SHP77 treated with DMSO at 0.1 percent for 48 hours (cell line): ENCODE measurements around the gene ZFP69B.
"Not testable (repeated sequence)": the region's sequence is repeated elsewhere in the genome, so short reads cannot be mapped to it uniquely, and the experiment has no call there.

Experiments
- DNase-seq: peaks from one replicate; lab custom pipeline; 2025; lab: John Stamatoyannopoulos, UW

Gene ZFP69B

DNA sequence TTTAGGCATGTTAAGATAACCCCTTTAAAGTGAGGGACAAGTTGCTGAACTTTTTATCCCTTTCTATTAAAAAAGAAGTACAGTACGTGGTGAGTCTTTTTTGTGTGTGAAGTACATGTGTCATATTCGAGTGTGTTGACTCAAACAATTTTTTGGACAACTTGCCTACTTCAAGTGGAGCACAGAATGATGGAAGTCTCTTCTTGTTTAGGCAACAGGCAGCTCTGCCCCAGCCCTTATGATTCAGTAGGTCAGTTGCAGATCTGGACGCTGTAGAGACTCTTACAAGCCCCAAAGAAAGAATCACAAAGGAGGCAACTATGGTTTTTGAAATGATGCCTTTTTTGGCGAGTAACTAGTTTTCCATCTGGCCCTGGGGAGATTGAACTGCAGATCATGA is 14.4 kb upstream of the ZFP69B start:
- DNase-seq = no peak

DNA sequence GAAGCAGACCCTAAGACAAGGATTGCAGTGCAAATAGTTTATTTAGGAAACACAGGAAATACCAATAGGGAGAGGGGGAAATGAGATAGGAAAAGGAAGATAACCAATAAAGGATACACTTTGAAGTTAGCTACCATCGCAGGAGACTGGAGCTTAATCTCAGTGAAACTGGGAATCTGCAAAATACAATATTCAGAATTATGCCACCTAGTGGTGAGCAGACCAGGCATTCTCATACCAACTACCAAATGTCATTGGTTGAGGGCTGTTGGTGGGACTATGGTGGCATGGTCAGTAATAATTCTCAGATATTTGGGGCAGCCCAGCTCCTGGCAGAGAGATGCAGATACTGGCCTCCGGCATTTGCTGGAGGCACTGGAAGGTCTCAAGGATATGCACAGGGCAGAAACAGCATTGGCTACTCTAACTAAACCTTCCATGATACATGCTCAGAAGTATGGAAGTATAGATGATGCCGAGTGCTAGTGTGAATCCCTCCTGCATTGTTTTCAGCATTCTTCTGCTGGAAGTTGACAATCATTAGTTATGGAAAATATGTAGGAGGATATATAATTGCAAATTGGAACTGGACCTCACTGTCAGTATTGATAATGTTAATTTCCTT is 11.8 kb upstream of the ZFP69B start:
- DNase-seq = peak; percentile 6

DNA sequence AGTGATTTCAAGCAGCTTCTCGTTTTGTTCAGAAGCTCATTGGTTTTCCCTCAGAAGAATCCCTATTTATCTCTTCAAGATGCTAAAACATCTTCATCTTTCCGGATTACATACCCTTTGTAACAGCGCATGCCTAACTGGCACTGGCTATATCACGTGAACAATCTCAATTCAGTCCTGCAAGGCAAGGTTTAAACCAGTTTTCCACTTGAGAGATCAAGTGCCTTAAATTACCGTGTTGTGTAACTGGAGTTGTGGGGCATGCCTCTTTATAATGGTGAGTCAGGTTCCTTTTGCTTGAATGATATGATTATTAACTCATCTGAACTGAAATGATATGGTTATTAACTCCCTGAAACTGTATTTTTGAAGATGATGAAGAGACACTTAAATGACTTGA is 11.0 kb upstream of the ZFP69B start:
- no peak for DNase-seq

DNA sequence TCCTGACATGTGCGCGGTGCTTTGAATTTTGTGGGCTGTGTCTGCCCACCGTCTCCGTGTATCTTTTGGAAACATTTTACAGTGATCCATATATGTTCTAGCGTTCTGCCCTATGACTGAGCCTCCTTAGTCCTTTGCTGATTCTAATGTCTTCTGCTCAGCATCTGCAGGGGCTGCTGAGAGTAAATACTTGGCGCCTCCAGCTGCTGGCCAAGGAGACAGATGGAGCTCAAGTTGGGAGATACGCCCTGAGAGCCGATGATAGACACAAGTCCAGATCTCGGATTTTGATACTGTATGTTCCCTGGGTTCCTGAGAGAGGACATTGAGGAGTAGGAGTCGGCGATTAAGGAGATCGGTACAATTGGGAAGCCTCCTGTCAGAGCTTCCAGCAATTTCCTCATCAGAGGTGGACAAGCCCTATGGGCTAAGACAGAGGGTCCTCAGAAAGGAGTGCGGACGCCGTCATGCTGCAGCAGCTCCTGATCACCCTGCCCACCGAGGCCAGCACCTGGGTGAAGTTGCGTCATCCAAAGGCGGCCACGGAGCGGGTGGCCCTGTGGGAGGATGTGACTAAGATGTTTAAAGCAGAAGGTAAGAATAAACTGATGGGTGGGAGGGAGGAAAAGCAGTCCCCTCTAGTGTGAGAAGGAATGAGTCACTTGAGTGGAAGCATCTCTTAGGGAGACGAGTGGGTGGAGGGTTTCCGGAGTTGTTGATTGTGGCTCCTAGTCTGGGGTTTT is 390 bp downstream of the ZFP69B start:
- DNase-seq = no peak

- DNase-seq = no peak
These were observed 936 bp downstream of the ZFP69B start for GRCh38 chr1:40451238-40451585.

DNA sequence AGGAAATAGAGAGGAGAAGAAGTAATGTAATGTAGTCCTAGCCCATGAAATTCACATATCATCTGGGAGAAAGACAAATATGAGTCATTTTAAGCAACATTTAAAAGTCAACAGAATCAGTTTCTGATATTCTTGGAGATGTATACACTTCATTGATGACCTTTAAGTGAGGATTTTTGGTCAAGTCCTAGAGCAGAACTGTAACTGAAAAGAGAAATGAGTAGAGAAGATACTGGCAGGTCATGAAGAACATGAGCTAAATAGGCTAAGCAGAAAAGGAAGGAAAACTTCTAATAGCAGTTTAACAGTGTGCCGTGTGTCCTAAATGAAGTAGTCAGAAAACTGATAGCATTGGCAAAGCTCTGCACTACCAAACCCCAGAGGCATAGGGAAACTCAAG is 4.6 kb downstream of the ZFP69B start:
- no peak for DNase-seq

GRCh38 chr1:40462956-40463590 is 12.8 kb downstream of the ZFP69B start:
- DNase-seq = no peak

DNA sequence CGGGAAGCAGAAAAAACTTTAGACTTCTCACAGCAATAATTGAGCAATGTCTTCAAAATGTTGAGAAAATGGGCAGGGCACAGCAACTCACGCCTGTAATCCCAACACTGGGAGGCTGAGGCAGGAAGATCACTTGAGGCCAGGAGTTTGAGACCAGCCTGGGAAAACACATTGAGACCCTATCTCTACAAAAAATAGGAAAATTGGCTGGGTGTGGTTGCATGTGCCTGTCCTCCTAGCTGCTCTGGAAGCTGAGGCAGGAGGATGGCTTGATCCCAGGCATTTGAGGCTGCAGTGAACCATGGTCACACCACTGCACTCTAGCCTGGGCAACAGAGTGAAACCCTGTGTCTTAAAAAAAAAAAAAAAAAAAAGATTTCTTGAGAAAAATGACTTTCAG is 19.1 kb downstream of the ZFP69B start:
- DNase-seq = no peak

DNA sequence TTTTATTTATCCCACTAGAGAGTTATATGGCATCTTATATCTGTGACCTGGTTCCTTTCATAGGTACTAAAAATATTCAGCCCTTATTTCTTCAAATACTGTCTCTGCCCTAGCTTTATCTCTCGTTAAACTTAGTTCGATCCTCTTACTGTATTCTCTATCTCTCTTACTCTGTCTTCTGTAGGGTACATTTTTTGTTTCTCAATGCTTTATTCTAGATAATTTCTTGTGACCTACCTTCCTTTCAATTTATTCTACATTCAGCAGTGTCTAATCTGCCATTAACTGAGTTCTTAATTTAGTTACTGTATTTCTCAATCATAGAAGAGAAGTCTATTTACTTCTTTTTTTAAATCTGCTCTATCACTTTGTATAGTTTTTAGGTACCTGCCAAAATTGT is 25.0 kb downstream of the ZFP69B start:
- no peak for DNase-seq

DNA sequence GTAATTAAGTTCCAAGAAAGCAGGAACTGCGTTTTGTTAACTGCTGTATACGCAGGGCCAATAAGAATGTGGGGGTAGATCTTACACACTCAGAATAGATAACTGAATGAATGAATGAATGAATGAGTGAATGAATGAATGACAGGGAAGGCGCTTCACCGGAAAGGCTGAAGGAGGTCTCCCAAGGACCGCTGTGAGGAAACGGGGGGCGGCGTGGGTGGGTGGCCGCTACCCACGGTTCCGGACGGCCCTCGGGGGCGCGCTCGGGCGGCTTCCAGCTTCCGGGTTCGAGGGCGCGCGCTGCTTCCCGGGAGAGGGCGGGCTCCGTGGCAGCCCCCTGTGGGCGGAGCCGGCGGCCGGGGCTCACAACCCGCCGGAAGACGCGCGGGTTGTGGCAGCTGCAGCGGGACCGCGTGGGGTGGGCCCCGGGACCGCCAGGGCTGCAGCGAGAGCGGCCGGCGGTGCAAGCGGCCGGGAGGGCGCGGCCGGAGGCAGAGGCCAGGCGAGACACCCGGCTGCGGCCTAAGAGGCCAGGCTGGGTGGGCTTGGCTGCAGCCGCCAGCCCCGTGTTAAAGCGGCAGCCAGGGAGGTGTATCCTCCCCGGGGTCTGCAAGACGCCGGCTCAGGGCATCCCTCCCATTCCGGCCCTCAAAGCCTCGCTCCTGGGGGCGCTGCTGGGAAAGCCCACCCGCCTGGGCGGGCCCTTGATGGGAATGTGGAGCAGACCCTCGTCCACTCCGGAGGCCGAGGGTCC is 26.8 kb downstream of the ZFP69B start, which contains the start of gene ZFP69:
ZFP69 (plus strand) TSS at position 367 of the 754 bp plus-strand sequence. CDS start 2,072 bp downstream, outside the sequence.
- no peak for DNase-seq

- DNase-seq = no peak
These were observed 27.4 kb downstream of the ZFP69B start for GRCh38 chr1:40477678-40478053.

DNA sequence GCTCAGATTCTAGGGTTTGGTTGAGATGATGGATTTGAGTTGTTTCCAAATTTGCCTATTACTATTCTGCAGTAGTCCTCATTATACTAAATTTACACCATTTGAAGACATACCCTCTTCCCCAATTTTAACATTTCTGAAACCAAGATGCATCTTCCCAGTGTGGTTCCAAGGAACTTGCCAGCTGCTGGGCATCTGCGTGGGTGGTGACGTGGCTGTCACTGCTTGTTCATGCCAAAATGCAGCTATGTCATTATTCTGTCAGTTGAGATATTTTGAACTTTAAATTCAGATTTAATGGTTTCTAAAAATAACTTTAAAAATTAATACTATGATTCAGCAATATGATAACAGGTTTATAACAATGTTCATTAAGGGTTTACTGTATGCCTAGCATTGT is 28.0 kb downstream of the ZFP69B start:
- no peak for DNase-seq

GRCh38 chr1:40479156-40479555 is 28.9 kb downstream of the ZFP69B start:
- no peak for DNase-seq

DNA sequence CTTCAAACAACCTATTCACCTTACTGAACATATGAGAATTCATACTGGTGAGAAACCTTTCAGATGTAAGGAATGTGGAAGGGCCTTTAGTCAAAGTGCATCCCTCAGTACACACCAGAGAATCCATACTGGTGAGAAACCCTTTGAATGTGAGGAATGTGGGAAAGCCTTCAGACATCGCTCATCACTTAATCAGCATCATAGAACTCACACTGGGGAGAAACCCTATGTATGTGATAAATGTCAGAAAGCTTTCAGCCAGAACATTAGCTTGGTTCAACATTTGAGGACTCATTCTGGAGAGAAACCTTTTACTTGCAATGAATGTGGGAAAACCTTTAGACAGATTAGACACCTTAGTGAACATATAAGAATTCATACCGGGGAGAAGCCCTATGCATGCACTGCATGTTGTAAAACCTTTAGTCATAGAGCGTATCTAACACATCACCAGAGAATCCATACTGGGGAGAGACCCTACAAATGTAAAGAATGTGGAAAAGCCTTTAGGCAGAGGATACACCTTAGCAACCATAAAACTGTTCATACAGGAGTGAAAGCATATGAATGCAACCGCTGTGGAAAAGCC is 45.1 kb downstream of the ZFP69B start:
- DNase-seq = no peak

DNA sequence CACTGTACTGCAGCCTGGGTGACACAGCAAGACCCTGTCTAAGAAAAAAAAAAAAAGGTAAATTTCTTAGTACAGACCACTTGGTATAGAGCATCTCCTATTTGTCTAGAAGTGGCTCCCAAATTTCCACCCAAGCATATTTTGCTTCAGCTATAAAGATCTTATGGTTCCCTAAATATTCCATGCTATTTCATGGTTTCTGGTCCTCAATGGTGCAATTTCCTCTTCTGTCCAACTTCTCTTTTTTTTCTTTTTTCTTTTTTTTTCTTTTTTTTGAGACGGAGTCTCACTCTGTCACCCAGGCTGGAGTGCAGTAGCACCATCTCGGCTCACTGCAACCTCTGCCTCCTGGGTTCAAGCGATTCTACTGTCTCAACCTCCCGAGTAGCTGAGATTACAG is 52.4 kb downstream of the ZFP69B start:
- DNase-seq = not testable (repeated sequence)

GRCh38 chr1:40507973-40508372 is 57.7 kb downstream of the ZFP69B start:
- DNase-seq = no peak

- DNase-seq = peak; percentile 26
These were observed 58.4 kb downstream of the ZFP69B start, which contains the start of gene EXO5 for GRCh38 chr1:40508375-40509341. Gene EXO5, plus strand, starts transcription at chr1:40508767. Its CDS starts 5,778 bp downstream, at chr1:40514545.
